Raji (cell line): ENCODE results near the gene SLC9A8.

Experiments used
- POLR2A ChIP-seq: IDR thresholded peaks from 2 replicates; pipeline ENCODE4 v1.6.1; 2011; ENCODE audit warnings: low read depth, low read length, control low read depth; ENCODE audit not compliant: insufficient read depth

Gene SLC9A8

GRCh38 chr20:49831022-49831769 is 18.6 kb downstream of the SLC9A8 start:
- no peak for TF ChIP-seq POLR2A

GRCh38 chr20:49831770-49832631 is 19.4 kb downstream of the SLC9A8 start:
- no peak for TF ChIP-seq POLR2A

GRCh38 chr20:49832632-49833327 is 20.2 kb downstream of the SLC9A8 start:
- TF ChIP-seq POLR2A: no peak

DNA sequence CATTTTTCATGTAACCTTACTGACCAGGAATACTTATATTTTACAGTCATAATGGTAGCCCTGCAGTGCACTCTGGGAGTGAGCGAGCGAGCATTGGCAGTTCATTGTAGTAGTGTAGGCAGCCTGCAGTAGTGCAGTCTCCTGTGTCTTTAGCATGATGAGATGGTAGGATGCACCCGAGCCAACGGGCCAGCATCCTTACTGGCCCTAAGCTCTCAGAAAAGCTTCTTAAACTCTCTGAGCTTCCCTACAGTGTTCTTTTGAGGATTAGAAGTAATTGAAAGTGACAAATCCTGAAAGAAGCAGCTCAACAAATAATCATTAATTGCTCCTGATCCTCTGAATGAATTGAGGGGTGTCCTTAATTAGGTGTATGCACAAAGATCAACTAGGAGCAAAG is 20.9 kb downstream of the SLC9A8 start:
- TF ChIP-seq POLR2A: no peak

DNA sequence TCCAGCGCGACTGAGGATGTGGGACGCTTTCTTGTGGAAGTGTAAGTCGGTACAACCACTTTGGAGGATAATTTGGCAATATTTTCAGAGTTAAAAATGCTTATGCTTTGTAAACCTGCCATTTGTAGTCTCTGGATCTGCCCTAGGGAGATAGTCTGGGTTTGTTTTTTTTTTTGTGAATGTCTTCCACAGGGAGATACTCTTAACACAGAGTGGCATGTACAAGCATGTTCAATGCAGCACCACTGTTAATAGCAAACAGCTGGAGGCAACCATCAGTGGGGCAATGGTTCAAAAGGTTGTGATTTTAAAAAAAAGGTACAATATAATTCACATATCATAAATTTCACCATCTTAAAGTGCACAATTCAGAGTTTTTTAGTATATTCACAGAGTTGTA is 22.4 kb downstream of the SLC9A8 start:
- TF ChIP-seq POLR2A: no peak

DNA sequence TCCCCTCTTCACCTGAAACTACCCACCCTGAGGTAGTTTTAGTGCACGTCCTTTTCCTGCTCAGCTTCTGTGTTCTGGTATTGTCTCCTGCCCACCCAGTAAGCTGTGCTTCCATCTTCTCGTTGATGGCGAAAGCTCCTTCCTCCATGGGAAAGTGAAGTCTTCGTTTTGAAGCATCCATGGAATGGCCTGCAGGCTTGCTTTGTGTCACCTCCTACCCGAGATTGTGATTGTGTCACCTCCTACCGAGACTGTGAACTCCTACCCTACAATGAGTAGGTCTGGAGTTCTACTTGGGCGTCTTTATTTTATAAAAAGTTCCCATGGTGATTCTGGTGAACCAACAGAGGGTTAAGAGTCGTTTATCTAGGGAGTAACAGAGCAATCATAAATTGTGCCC is 25.9 kb downstream of the SLC9A8 start:
- no peak for TF ChIP-seq POLR2A

DNA sequence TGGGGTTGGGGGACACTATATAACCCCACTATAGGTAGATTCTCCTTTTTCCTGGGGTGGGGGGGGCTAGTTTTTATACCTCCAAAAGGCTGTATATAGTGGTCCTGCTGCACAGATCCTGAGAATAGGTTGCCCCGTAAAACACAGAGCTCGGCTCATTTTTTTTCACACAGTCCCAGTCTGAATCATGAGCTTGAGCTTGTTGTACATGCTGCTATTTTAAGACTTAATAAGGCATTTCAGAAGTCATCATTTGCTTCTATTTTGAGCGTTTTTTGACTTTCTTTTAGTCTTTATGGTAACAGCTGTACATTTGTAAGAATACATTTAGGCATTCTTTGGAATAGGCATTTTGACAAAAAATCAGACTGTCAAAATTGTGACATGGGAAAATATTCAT is 30.5 kb downstream of the SLC9A8 start:
- no peak for TF ChIP-seq POLR2A

DNA sequence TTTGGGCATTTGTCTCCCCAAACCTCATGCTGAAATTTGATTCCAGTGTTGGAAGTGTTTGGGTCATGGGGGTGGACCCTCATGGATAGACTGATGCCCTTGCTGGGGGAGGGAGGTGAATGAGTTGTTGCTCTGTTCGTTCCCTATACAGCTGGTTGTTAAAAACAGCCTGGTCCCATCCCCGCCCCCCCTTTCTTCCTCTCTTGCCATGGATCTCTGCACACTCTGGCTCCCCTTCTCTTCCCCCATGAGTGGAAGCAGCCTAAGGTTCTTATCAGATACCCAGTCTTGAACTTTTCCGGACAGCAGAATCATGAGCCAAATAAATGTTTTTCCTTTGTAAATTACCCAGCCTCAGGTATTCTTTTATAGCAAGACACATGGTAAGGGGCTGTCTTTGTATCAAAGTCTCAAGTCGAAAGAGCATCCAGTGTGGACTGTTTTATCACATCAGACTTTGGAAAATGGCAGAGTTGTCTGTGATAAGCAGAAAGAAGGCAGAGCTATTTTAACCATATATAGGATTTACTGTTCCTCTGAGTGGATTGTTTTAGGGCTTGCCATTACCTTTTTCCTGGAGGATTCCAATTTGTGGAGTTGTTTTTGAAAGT is 31.2 kb downstream of the SLC9A8 start:
- no peak for TF ChIP-seq POLR2A

- no peak for TF ChIP-seq POLR2A
Observed at GRCh38 chr20:49845060-49845459, 32.4 kb downstream of the SLC9A8 start.

GRCh38 chr20:49846206-49846807 is 33.7 kb downstream of the SLC9A8 start:
- no peak for TF ChIP-seq POLR2A

DNA sequence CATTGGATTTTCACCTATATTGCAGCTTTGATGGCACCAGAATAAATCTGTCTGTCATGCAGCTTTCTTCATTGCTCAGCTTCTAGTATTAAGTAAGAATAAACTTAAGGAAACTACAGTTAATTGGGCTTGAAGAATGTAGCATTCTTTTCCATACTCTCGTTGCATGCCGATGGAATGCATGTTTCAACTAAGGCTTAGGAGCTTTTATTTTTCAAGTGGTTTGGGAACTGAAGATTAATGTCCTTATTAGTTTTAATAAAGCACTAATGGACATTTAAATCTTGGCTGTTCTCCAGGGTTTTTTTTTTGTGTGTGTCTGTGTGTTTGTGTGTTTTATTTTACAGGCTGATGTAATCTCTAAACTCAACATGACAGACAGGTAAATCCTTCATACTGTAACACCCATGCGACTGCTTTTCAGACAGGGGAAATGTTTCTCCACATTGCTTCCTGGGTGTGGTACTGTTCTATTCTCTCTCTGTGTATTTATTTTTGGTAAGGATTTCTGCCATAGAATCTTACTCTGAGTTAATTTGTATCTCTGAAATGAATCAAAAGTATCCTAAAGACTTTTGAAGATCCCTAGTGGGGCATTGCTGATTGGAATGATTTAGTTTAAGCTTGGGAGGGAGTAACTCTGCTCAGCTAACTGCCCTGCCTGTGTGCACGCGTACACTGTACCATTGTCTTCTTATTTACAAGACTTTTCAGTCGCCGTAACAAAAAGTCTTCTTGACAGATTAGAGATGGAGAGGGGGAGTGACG is 38.0 kb downstream of the SLC9A8 start:
- TF ChIP-seq POLR2A: no peak

DNA sequence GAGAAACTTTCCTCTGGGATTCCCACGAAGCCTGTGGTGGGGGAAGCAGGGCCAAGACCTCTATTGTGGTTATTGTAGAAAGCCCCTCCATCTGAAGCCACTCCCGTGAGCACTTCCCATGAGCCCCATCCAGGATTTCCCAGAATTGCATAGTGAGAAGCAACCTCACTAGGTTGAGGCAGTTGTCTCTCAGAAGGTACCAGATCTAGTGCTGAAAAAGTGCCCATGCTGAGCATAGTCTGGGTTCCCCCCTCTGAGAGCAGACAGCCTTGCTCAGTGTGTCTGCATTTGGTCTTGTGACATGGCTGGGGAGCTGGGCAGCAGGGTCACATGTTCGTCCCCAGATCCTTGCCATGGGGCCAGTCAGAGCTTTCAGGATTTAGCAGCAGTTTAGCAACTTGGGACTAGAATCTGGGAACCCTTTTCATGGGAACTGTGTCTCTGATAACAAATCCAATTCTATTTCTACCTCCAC is 38.6 kb downstream of the SLC9A8 start:
- no peak for TF ChIP-seq POLR2A

DNA sequence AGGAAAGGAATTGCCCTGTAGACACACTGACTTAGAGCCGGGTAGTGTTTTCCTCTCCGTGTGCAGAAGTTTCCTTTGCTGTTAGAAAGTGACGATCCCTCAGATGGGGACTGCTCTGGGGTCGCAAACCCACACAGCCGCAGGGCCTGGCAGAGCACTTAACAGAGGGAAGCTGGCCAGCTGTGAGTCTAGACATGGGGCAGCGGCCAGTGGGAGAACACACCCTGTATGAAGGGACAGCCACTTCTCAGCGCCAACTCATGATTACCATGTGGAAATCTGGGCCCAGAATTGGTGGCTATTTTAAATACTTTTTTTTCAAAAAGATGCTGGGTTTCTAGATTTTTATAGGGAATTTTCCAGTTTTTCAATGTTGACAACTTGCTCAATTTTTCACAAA is 39.4 kb downstream of the SLC9A8 start:
- TF ChIP-seq POLR2A: no peak

DNA sequence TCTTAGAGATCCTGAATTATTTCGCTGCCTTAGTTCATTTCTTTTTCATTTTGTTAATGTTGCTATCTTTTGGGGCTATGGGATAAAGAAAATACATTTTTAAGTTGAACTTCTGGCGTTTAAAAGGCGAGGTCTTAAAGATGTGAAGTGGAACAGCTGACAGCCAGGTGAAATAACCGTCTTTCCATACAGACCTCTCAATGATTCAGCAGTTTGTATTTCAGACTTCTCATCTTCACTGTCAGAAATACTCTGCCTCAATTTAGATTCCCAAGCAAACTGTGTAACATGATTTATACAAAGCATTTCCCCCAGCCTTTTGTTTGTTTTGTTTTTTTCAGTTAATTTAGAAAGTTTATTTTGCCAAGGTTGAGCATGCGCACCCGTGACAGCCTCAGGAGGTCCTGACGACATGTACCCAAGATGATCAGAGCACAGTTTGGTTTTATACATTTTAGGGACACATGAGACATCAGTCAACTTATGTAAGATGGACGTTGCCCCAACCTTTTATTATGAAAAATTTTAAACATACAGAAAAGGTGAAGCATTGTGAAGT is 40.0 kb downstream of the SLC9A8 start:
- TF ChIP-seq POLR2A: no peak

DNA sequence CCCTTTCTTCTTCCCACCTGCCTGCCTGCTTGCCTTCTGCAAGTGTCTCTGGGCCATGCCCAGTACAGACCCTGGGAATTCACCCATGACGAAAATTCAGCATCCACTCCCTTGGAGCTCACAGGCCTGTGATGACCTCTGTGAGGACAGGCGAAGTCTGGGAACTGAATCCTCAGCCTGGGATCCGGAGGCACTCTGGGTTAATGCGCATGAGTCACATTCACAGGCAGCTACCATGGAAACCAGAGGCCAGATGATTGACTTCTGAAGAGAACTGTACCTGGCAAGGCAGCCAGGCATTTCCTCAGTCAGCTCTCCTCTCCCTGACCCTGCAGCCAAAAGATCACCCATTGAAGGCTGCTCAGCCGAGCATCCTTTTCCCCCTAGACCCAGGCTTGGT is 41.0 kb downstream of the SLC9A8 start:
- no peak for TF ChIP-seq POLR2A
